ENCODE data around the gene EIF4B. TPM values are rescaled to one million over a fixed set of nuclear protein-coding genes. Genes with fewer than 3 reads are reported as not detected.

The EIF4B gene
- total RNA-seq, 6 experiments from 2014 or later: 143 to 270 (median 180) TPM

DNA sequence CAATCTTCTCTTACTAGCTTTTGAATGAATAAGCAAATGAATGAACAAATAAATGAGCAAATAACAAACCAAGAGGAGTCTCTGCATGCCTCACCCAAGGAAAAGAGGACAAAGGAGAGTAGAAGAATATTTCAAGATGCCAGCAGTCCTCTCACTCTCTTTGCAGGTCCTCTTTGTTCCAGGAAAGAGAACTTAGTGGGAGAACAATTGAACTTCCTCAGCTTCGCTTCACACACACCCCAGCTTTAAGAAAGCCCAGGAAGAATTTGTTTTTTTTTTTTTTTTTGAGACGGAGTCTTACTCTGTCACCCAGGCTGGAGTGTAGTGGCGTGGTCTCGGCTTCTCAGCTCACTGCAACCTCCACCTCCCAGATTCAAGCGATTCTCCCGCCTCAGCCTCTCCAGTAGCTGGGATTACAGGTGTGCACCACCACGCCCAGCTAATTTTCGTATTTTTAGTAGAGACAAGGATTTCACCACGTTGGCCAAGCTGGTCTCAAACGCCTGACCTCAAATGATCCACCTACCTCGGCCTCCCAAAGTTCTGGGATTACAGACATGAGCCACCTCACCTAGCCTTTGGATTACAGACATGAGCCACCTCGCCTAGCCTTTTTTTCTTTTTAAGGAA is 37.0 kb upstream of the EIF4B start:
- ATAC-seq: no peak
- TF ChIP-seq POLR2A (IDR thresholded peaks at IDR 0.05) (no peak), CTCF (IDR thresholded peaks at IDR 0.05) (no peak)
- 80% methylated on average over 10 of the region's 12 CpGs for WGBS (ENCODE audit: insufficient coverage, low coverage, low lambda C conversion rate, missing lambda C conversion rate)
- no peaks in the 10 kb centered on the region for H3K36me3 ChIP-seq
- intact Hi-C loops (cut with DNase I): no loop called here
- H3K4me1 ChIP-seq: no peaks in the 10 kb centered on the region
- H3K9me3 ChIP-seq: no peaks in the 10 kb centered on the region
- no peak overlapping the region for H3K4me3 ChIP-seq
- no peak for DNase-seq
- H3K27me3 ChIP-seq: no peaks in the 10 kb centered on the region
- no peak overlapping the region for H3K27ac ChIP-seq

DNA sequence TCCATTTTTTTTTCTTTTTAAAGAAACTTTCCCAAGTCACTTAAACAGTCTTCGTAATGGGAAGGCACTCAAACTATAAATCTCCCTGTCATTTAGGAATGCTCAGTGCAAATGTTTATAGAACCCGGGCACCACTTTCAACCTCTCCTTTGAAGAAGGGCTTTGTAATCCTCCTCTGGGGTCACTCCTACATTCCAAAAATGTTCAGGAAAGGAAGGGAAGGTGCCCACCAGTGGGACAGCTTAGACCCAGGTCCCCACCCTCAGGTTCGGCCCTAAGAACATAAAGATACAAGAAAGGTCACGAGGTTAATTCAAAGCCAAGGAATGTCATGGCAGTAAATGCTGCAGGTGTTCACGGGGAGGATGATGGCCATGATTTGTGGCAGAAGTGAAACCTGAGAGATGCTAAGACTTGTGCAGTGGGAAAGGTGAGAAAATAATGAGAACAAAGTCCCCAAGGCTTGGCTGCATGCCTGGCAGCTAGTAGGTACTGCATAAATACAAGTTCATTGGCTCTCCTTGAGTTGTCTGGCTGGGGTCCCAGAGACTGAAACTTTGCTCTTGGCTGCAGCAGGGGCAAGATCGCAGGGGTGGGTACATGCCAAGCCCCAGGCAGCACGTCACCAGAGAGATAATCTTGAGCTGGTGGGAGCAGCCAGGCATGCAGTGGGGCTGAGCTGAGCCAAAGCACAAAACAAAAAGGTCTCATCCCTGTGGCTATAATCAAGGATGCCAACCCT is 36.3 kb upstream of the EIF4B start:
- WGBS (ENCODE audit: insufficient coverage, low coverage, low lambda C conversion rate, missing lambda C conversion rate): 38% methylated on average over 6 of the region's 7 CpGs
- peak; percentile 47 to 77 (median 68) for ATAC-seq
- no peak overlapping the region for H3K27ac ChIP-seq
- no peak overlapping the region for H3K4me3 ChIP-seq
- peak; percentile 55 to 78 (median 68) for DNase-seq
- intact Hi-C loops (cut with DNase I): loop anchor here in 1 of 2 donors (10.0 kb wide), 1 partner anchor 395 kb away; the partner anchor contains the start of gene KRT74
- no peaks in the 10 kb centered on the region for H3K36me3 ChIP-seq
- no peak for TF ChIP-seq POLR2A (IDR thresholded peaks at IDR 0.05)
- no peak for TF ChIP-seq CTCF (IDR thresholded peaks at IDR 0.05)
- H3K9me3 ChIP-seq: no peaks in the 10 kb centered on the region
- no peaks in the 10 kb centered on the region for H3K4me1 ChIP-seq
- no peaks in the 10 kb centered on the region for H3K27me3 ChIP-seq

- no peak overlapping the region for H3K27ac ChIP-seq
- no peak for DNase-seq
- H3K27me3 ChIP-seq: no peaks in the 10 kb centered on the region
- intact Hi-C loops (cut with DNase I): loop anchor here in 1 of 2 donors (10.0 kb wide), 1 partner anchor 397 kb away; the partner anchor contains the start of gene KRT74
- H3K9me3 ChIP-seq: no peaks in the 10 kb centered on the region
- H3K4me3 ChIP-seq: no peak overlapping the region
- TF ChIP-seq POLR2A (IDR thresholded peaks at IDR 0.05) (no peak), CTCF (IDR thresholded peaks at IDR 0.05) (no peak)
- WGBS (ENCODE audit: insufficient coverage, low coverage, low lambda C conversion rate, missing lambda C conversion rate): 67% methylated on average over 4 of the region's 8 CpGs
- ATAC-seq: peak in 2 of 4 donors; percentile 11 to 40
- H3K36me3 ChIP-seq: no peaks in the 10 kb centered on the region
- no peaks in the 10 kb centered on the region for H3K4me1 ChIP-seq
Observed at GRCh38 chr12:52971679-52972329, 34.5 kb upstream of the EIF4B start.

- Histone ChIP-seq H3K36me3 (no peaks in the 10 kb centered on the region), H3K9me3 (no peaks in the 10 kb centered on the region), H3K27me3 (no peaks in the 10 kb centered on the region), H3K4me1 (no peaks in the 10 kb centered on the region), H3K27ac (no peak overlapping the region), H3K4me3 (no peak overlapping the region)
- TF ChIP-seq POLR2A (IDR thresholded peaks at IDR 0.05): no peak
- no peak for TF ChIP-seq CTCF (IDR thresholded peaks at IDR 0.05)
- intact Hi-C loops (cut with DNase I): loop anchor here (5.0 to 10.0 kb wide), 2 partner anchors 88 to 400 kb away; partner anchors contain the start of gene KRT74 (in 1 of the 2)
- WGBS (ENCODE audit: insufficient coverage, low coverage, low lambda C conversion rate, missing lambda C conversion rate): 83% methylated on average over 3 of the region's 3 CpGs
- no peak for DNase-seq
- ATAC-seq: peak; percentile 16 to 37 (median 36)
Observed at GRCh38 chr12:52975204-52975603, 31.1 kb upstream of the EIF4B start.
